Middle frontal gyrus (tissue), 1 donor: ENCODE data around the gene HENMT1.

Experiments
- DNase-seq: peaks from one replicate; pipeline ENCODE4 v3.0.0-alpha.2; 2015; ENCODE audit warnings: low spot score; ENCODE audit errors: extremely low spot score

HENMT1 gene

GRCh38 chr1:108628665-108629064 is 32.2 kb downstream of the HENMT1 start:
- DNase-seq = no peak

- no peak for DNase-seq
Measured at GRCh38 chr1:108627951-108628350, 32.9 kb downstream of the HENMT1 start.

GRCh38 chr1:108627256-108627655 is 33.6 kb downstream of the HENMT1 start:
- DNase-seq = no peak

GRCh38 chr1:108624069-108624468 is 36.8 kb downstream of the HENMT1 start:
- no peak for DNase-seq

- no peak for DNase-seq
Measured at GRCh38 chr1:108617724-108618056, 43.2 kb downstream of the HENMT1 start.

GRCh38 chr1:108617008-108617723 is 43.7 kb downstream of the HENMT1 start:
- no peak for DNase-seq

GRCh38 chr1:108615544-108615943 is 45.3 kb downstream of the HENMT1 start:
- DNase-seq = no peak

GRCh38 chr1:108612496-108612895 is 48.4 kb downstream of the HENMT1 start:
- no peak for DNase-seq

GRCh38 chr1:108611984-108612383 is 48.9 kb downstream of the HENMT1 start:
- no peak for DNase-seq

GRCh38 chr1:108610073-108610472 is 50.8 kb downstream of the HENMT1 start:
- DNase-seq = no peak

GRCh38 chr1:108609483-108610049 is 51.3 kb downstream of the HENMT1 start:
- DNase-seq = no peak

GRCh38 chr1:108606478-108606877 is 54.4 kb downstream of the HENMT1 start:
- DNase-seq = no peak

- no peak for DNase-seq
Measured at GRCh38 chr1:108605633-108606032, 55.3 kb downstream of the HENMT1 start.

- no peak for DNase-seq
Measured at GRCh38 chr1:108601708-108602410, 59.0 kb downstream of the HENMT1 start.

GRCh38 chr1:108600504-108600903 is 60.4 kb downstream of the HENMT1 start:
- no peak for DNase-seq

- DNase-seq = no peak
Measured at GRCh38 chr1:108598340-108598739, 62.6 kb downstream of the HENMT1 start.
